OCI-LY3 (cell line): ENCODE data around the gene CDH4.

Experiments
- CTCF ChIP-seq: fragments of 200-600, 300-600 bp; sonication (generic); IDR thresholded peaks from 2 replicates; pipeline ENCODE4 v1.5.1; 2014; ENCODE audit warnings: antibody characterized with exemption, low read length, low read depth
- EZH2phosphoT487 ChIP-seq: fragments of 200-600 bp; shearing (Covaris generic); IDR thresholded peaks from 2 replicates; pipeline ENCODE4 v1.6.1; 2018; ENCODE audit warnings: antibody characterized with exemption, mixed run types, low read depth

DNA sequence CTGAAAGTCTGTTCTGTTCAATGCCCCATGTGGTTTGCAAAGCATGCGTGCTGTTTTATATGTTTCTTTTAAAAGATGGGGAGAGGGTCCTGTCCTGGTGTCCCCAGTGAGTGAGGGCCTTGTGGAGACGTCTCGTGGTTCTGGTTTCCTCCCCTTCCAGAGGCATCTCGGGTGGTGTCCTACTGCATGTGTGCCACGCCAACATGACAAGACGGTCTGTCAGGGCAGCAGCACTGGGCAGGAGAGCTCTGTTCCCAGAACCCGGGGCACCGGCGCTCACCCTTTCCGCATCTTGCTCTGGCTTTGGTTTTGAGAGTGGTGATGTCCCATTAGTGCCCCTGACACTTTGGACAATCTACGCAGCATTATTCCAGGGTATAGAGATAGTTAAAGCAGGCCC, 275.6 kb downstream of the CDH4 start:
- no peak for TF ChIP-seq CTCF
- TF ChIP-seq EZH2phosphoT487, result no peak
